GM12891 (cell line): ENCODE measurements around the gene SFTPA1.

Experiments used
- POLR2A ChIP-seq: IDR thresholded peaks from 2 replicates; pipeline ENCODE4 v1.6.1; 2011; ENCODE audit warnings: low read depth, low read length, control low read depth
- POLR2AphosphoS5 ChIP-seq: IDR thresholded peaks from 2 replicates; pipeline ENCODE4 v1.6.1; 2011; ENCODE audit warnings: low read depth, low read length, control low read depth
- POU2F2 ChIP-seq: IDR thresholded peaks from 2 replicates; pipeline ENCODE4 v1.6.1; 2011; ENCODE audit warnings: low read depth, mild to moderate bottlenecking, control low read depth, low read length, moderate library complexity
- SPI1 ChIP-seq: IDR thresholded peaks from 2 replicates; pipeline ENCODE4 v1.6.1; 2011; ENCODE audit warnings: low read depth, low read length, control low read depth
- TAF1 ChIP-seq: IDR thresholded peaks from 2 replicates; pipeline ENCODE4 v1.6.1; 2011; ENCODE audit warnings: low read depth, low read length, control low read depth

DNA sequence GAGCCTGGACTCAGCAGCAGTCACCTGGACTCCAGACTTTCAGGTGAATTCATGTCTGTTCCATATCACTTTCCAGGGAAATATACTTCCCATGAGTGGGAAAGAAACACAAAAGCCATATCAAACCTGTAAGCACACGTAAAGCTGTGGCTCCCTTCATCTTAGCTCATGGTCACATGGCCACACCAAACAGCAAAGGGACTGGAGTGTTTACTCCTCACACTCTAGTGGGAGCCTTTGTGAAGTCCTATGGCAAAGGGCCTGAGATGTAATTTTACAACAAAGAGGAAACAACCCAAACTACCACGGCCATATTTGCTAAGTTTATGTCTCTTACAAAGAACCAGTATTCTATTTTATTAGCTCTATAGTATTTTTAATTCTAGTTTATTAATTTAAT lies 16.3 kb downstream of the SFTPA1 start:
- no peak for TF ChIP-seq POLR2A
- TF ChIP-seq POLR2AphosphoS5: no peak
- no peak for TF ChIP-seq SPI1
- no peak for TF ChIP-seq TAF1
- TF ChIP-seq POU2F2: no peak
